ENCODE results near the gene RPS19BP1. TPM values are rescaled to one million over a fixed set of nuclear protein-coding genes. Genes with fewer than 3 reads are reported as not detected.

RPS19BP1 gene
- total and polyA plus RNA-seq, 7 experiments from 2014 or later, result 35.2 to 162 (median 61.8) TPM

GRCh38 chr22:39545386-39546365, 13.1 kb upstream of the RPS19BP1 start:
- POLR2A ChIA-PET, result interaction anchor here (1.2 to 1.6 kb wide), 2 partner anchors 12 to 499 kb away, joined by 3 to 4 read pairs; no protein-coding TSS in a partner anchor
- H3K4me1 Mint-ChIP-seq, result peaks cover 11 to 25% (median 15%) of the 10 kb centered on the region in 7 donors
- CTCF ChIA-PET, result interaction anchor here (0.6 to 1.8 kb wide), 4 partner anchors 10 to 494 kb away, joined by 3 to 5 read pairs (median 4); no protein-coding TSS in a partner anchor
- peak overlapping the region in 4 of 9 donors; percentile 4 to 87 (median 70) for H3K27ac Mint-ChIP-seq
- intact Hi-C loops (cut with micrococcal nuclease), result loop anchor here in 1 of 2 donors (5.0 kb wide), 1 partner anchor 397 kb away; no protein-coding TSS in a partner anchor
- peaks cover 0 to 5% (median 0%) of the 10 kb centered on the region in 11 donors for H3K9me3 Mint-ChIP-seq
- H3K36me3 ChIP-seq (ENCODE audit: control insufficient read depth in 2 of 3, insufficient read depth in 3 of 3, low read length in 3 of 3), result no peaks in the 10 kb centered on the region
- H3K4me3 ChIP-seq (ENCODE audit: low read length), result no peak overlapping the region
- H3K9me3 ChIP-seq (ENCODE audit: control insufficient read depth in 2 of 3, low read length in 3 of 3), result no peaks in the 10 kb centered on the region
- H3K27me3 Mint-ChIP-seq, result peaks cover 25 to 43% (median 31%) of the 10 kb centered on the region in 5 donors
- H3K27ac ChIP-seq (ENCODE audit: low read depth, low read length), result no peak overlapping the region
- DNase-seq, result peak; percentile 38 to 77 (median 68)
- peak; percentile 66 for ATAC-seq
- H3K4me3 Mint-ChIP-seq, result peak overlapping the region in 4 of 10 donors; percentile 27 to 51 (median 44)
- H3K27me3 ChIP-seq (ENCODE audit: control insufficient read depth in 2 of 2, insufficient read depth in 2 of 2, low read length in 2 of 2), result no peaks in the 10 kb centered on the region
- peaks cover 0 to 5% (median 0%) of the 10 kb centered on the region in 5 donors for H3K36me3 Mint-ChIP-seq
- H3K4me1 ChIP-seq (ENCODE audit: control insufficient read depth in 2 of 2, insufficient read depth in 2 of 2, low read length in 2 of 2), result peaks cover 0 to 13% of the 10 kb centered on the region in 2 donors

GRCh38 chr22:39543095-39543494, 10.5 kb upstream of the RPS19BP1 start:
- Mint-ChIP-seq H3K36me3 (peaks cover 0 to 5% (median 0%) of the 10 kb centered on the region in 5 donors), H3K4me1 (peaks cover 11 to 25% (median 15%) of the 10 kb centered on the region in 7 donors), H3K4me3 (no peak overlapping the region), H3K27ac (no peak overlapping the region), H3K9me3 (peaks cover 0 to 5% (median 0%) of the 10 kb centered on the region in 11 donors), H3K27me3 (peaks cover 21 to 34% (median 23%) of the 10 kb centered on the region in 5 donors)
- CTCF ChIA-PET, result interaction anchor here (2.3 kb wide), 1 partner anchor 482 kb away, joined by 9 read pairs; no protein-coding TSS in a partner anchor
- H3K9me3 ChIP-seq (ENCODE audit: control insufficient read depth in 2 of 3, low read length in 3 of 3), result no peaks in the 10 kb centered on the region
- no peak overlapping the region for H3K4me3 ChIP-seq (ENCODE audit: low read length)
- ATAC-seq (no peak), DNase-seq (peak in 1 of 9 donors; percentile 26)
- no peak overlapping the region for H3K27ac ChIP-seq (ENCODE audit: low read depth, low read length)
- H3K27me3 ChIP-seq (ENCODE audit: control insufficient read depth in 2 of 2, insufficient read depth in 2 of 2, low read length in 2 of 2), result no peaks in the 10 kb centered on the region
- POLR2A ChIA-PET, result no interaction called here
- peaks cover 0 to 13% of the 10 kb centered on the region in 2 donors for H3K4me1 ChIP-seq (ENCODE audit: control insufficient read depth in 2 of 2, insufficient read depth in 2 of 2, low read length in 2 of 2)
- intact Hi-C loops (cut with micrococcal nuclease), result no loop called here
- H3K36me3 ChIP-seq (ENCODE audit: control insufficient read depth in 2 of 3, insufficient read depth in 3 of 3, low read length in 3 of 3), result no peaks in the 10 kb centered on the region

GRCh38 chr22:39537975-39538374, 5.4 kb upstream of the RPS19BP1 start:
- Histone ChIP-seq H3K36me3 (ENCODE audit: control insufficient read depth in 2 of 3, insufficient read depth in 3 of 3, low read length in 3 of 3) (no peaks in the 10 kb centered on the region), H3K9me3 (ENCODE audit: control insufficient read depth in 2 of 3, low read length in 3 of 3) (no peaks in the 10 kb centered on the region), H3K27ac (ENCODE audit: low read depth, low read length) (no peak overlapping the region), H3K27me3 (ENCODE audit: control insufficient read depth in 2 of 2, insufficient read depth in 2 of 2, low read length in 2 of 2) (no peaks in the 10 kb centered on the region), H3K4me1 (ENCODE audit: control insufficient read depth in 2 of 2, insufficient read depth in 2 of 2, low read length in 2 of 2) (peaks cover 0 to 9% of the 10 kb centered on the region in 2 donors), H3K4me3 (ENCODE audit: low read length) (no peak overlapping the region)
- POLR2A ChIA-PET, result interaction anchor here (0.5 to 1.8 kb wide), 2 partner anchors 14 to 509 kb away, joined by 3 to 6 read pairs; no protein-coding TSS in a partner anchor
- H3K27ac Mint-ChIP-seq, result no peak overlapping the region
- no peaks in the 10 kb centered on the region for H3K36me3 Mint-ChIP-seq
- DNase-seq, result no peak
- intact Hi-C loops (cut with micrococcal nuclease), result no loop called here
- no peak for ATAC-seq
- H3K4me1 Mint-ChIP-seq, result peaks cover 0 to 10% (median under 1%) of the 10 kb centered on the region in 7 donors
- CTCF ChIA-PET, result interaction anchor here (0.7 to 6.7 kb wide), 4 partner anchors 471 to 607 kb away, joined by 3 to 73 read pairs (median 4); no protein-coding TSS in a partner anchor
- H3K27me3 Mint-ChIP-seq, result peaks cover 0 to 3% (median 0%) of the 10 kb centered on the region in 5 donors
- H3K9me3 Mint-ChIP-seq, result no peaks in the 10 kb centered on the region
- H3K4me3 Mint-ChIP-seq, result no peak overlapping the region

DNA sequence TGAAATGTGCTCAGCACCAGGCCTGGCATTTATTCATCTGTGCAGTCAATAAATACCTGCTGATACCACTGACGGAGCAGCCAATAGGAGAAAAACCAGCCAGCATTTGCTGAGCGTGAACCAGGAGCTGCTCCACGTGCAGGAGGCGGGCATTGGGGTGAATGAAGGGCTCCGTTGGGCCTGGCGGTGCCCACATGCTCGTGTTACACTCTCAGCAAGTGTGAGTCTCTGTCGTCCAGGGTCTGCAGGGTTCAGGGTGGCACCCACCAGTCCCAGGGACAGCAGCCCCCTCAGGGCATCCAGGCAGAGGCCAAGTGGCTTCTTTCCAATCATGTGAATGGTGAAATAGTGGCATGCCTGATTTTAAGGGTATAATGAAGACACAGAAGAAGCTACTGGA, 4.2 kb upstream of the RPS19BP1 start:
- Histone ChIP-seq H3K4me1 (ENCODE audit: control insufficient read depth in 2 of 2, insufficient read depth in 2 of 2, low read length in 2 of 2) (peaks cover 3 to 12% of the 10 kb centered on the region in 2 donors), H3K27ac (ENCODE audit: low read depth, low read length) (no peak overlapping the region), H3K36me3 (ENCODE audit: control insufficient read depth in 2 of 3, insufficient read depth in 3 of 3, low read length in 3 of 3) (peaks cover 0 to 4% (median 0%) of the 10 kb centered on the region in 3 experiments), H3K9me3 (ENCODE audit: control insufficient read depth in 2 of 3, low read length in 3 of 3) (no peaks in the 10 kb centered on the region), H3K4me3 (ENCODE audit: low read length) (no peak overlapping the region), H3K27me3 (ENCODE audit: control insufficient read depth in 2 of 2, insufficient read depth in 2 of 2, low read length in 2 of 2) (no peaks in the 10 kb centered on the region)
- no peak overlapping the region for H3K4me3 Mint-ChIP-seq
- H3K27me3 Mint-ChIP-seq, result peaks cover 0 to 4% (median 0%) of the 10 kb centered on the region in 5 donors
- H3K27ac Mint-ChIP-seq, result no peak overlapping the region
- peaks cover 0 to 2% (median 0%) of the 10 kb centered on the region in 5 donors for H3K36me3 Mint-ChIP-seq
- ATAC-seq (no peak), DNase-seq (no peak)
- peaks cover 5 to 18% (median 11%) of the 10 kb centered on the region in 7 donors for H3K4me1 Mint-ChIP-seq
- ChIA-PET POLR2A (interaction anchor here (1.0 to 1.5 kb wide), 2 partner anchors 17 to 488 kb away, joined by 3 to 4 read pairs; partner anchors contain the start of gene ATF4), CTCF (interaction anchor here (6.7 kb wide), 1 partner anchor 488 kb away, joined by 73 read pairs; no protein-coding TSS in a partner anchor)
- H3K9me3 Mint-ChIP-seq, result peaks cover 0 to 3% (median 0%) of the 10 kb centered on the region in 11 donors
- intact Hi-C loops (cut with micrococcal nuclease), result no loop called here

GRCh38 chr22:39535831-39536449, 3.4 kb upstream of the RPS19BP1 start:
- H3K4me3 Mint-ChIP-seq, result no peak overlapping the region
- no peaks in the 10 kb centered on the region for H3K9me3 ChIP-seq (ENCODE audit: control insufficient read depth in 2 of 3, low read length in 3 of 3)
- no peaks in the 10 kb centered on the region for H3K27me3 ChIP-seq (ENCODE audit: control insufficient read depth in 2 of 2, insufficient read depth in 2 of 2, low read length in 2 of 2)
- H3K4me1 Mint-ChIP-seq, result peaks cover 10 to 25% (median 18%) of the 10 kb centered on the region in 7 donors
- peaks cover 0 to 8% (median 4%) of the 10 kb centered on the region in 5 donors for H3K36me3 Mint-ChIP-seq
- H3K36me3 ChIP-seq (ENCODE audit: control insufficient read depth in 2 of 3, insufficient read depth in 3 of 3, low read length in 3 of 3), result peaks cover 0 to 4% (median 0%) of the 10 kb centered on the region in 3 experiments
- H3K27ac Mint-ChIP-seq, result no peak overlapping the region
- POLR2A ChIA-PET, result interaction anchor here (1.5 to 2.9 kb wide), 2 partner anchors 489 to 508 kb away, joined by 4 to 17 read pairs; no protein-coding TSS in a partner anchor
- no peak overlapping the region for H3K27ac ChIP-seq (ENCODE audit: low read depth, low read length)
- H3K4me3 ChIP-seq (ENCODE audit: low read length), result no peak overlapping the region
- intact Hi-C loops (cut with micrococcal nuclease), result no loop called here
- ATAC-seq (no peak), DNase-seq (no peak)
- CTCF ChIA-PET, result interaction anchor here (0.6 to 6.7 kb wide), 6 partner anchors 10 to 812 kb away, joined by 3 to 73 read pairs (median 7); no protein-coding TSS in a partner anchor
- H3K9me3 Mint-ChIP-seq, result peaks cover 0 to 3% (median 0%) of the 10 kb centered on the region in 11 donors
- peaks cover 11 to 20% of the 10 kb centered on the region in 2 donors for H3K4me1 ChIP-seq (ENCODE audit: control insufficient read depth in 2 of 2, insufficient read depth in 2 of 2, low read length in 2 of 2)
- H3K27me3 Mint-ChIP-seq, result peaks cover 0 to 4% (median 0%) of the 10 kb centered on the region in 5 donors
